GM04504 (cell line): ENCODE results near the gene PLCD1.
A peak's percentile ranks its signal among the peaks of the same experiment; 100 is the strongest.

Experiments
- DNase-seq: peaks from one replicate; pipeline ENCODE4 v3.0.0-alpha.2; 2012; ENCODE audit warnings: low read depth

The PLCD1 gene

GRCh38 chr3:37964146-37964545 lies 65.3 kb downstream of the PLCD1 start:
- no peak for DNase-seq

- DNase-seq, result no peak
Observed at GRCh38 chr3:37963635-37964034, 65.8 kb downstream of the PLCD1 start.

GRCh38 chr3:37963016-37963415 lies 66.4 kb downstream of the PLCD1 start:
- DNase-seq, result peak; percentile 49

GRCh38 chr3:37961622-37962431 lies 67.6 kb downstream of the PLCD1 start:
- DNase-seq, result no peak

GRCh38 chr3:37957539-37957936 lies 71.9 kb downstream of the PLCD1 start:
- no peak for DNase-seq
